NCI-H1694 (cell line): ENCODE data around the gene WDR59.
"Not testable (repeated sequence)": the region's sequence is repeated elsewhere in the genome, so short reads cannot be mapped to it uniquely, and the experiment has no call there.

Experiments used
- DNase-seq: peaks from one replicate; lab custom pipeline; 2025; lab: John Stamatoyannopoulos, UW

The WDR59 gene

DNA sequence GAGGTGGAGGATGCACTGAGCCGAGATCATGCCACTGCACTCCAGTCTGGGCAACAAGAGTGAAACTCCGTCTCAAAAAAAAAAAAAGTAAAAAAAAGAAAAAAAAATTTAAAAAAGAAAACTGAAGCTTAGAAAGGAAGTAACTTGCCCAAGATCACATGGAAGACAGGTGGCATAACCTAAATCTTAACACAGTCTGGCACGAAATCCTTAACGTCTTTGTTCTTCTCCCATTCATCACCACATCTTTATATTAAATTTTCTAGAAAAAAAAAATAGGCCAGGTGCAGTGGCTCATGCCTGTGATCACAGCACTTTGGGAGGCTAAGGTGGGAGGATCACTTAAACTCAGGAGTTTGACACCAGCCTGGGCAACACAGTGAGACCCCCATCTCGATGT is 9.3 kb downstream of the WDR59 start:
- no peak for DNase-seq

DNA sequence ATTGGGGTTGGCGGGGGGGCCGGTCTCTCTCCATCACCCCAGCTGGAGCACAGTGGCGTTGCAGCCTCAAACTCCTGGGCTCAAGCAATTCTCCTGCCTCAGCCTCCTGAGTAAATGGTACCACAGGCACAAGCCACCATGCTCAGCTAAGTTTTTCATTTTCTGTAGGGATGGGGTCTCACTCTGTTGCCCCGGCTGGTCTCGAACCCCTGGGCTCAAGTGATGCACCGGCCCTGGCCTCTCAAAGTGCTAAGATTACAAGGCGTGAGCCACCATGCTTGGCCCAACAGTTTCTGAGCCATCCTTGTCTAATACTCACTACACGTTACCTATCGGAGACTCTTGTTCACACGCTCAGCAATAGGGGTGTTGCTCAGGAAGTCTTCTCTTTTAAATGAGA is 11.6 kb downstream of the WDR59 start:
- DNase-seq, result no peak

DNA sequence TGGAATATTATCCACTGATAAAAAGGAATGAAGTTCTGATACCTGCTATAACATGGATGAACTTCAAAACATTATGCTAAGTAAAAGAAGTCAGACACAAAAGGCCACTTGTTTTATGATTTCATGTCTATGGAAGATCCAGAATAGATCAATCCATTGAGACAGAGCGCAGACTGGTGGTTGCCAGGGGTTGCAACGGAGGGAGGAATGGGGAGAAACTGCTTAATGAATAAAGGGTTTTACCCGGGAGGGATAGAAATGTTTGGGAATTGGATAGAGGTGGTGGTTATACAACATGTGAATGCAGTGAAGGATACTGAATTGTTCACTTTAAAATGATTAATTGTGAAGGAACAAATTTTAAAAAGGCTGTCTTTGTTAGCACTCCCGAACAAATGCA is 30.2 kb downstream of the WDR59 start:
- no peak for DNase-seq

DNA sequence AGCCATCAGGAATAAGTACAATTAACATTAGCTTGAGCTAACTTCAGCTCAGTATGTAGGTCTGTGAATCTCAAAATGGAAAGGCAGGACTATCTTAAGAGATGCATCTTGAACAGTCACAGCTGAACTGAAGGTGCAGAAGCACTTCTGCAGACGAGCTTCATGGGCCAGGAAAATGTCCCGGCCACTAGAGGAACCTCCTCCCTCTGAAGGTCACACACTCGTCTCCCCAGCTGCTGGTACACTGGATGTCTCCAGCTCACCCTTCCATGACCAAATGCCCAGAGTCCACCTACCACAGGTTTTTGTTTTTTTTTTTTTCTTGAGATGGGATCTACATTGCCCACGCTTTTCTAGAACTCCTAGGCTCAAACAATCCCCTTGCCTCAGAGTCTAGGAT is 33.2 kb downstream of the WDR59 start:
- no peak for DNase-seq

GRCh38 chr16:74951206-74951605 is 33.7 kb downstream of the WDR59 start:
- no peak for DNase-seq

GRCh38 chr16:74950511-74950910 is 34.4 kb downstream of the WDR59 start:
- DNase-seq, result no peak

GRCh38 chr16:74949309-74949708 is 35.6 kb downstream of the WDR59 start:
- DNase-seq, result no peak

GRCh38 chr16:74944466-74944865 is 40.5 kb downstream of the WDR59 start:
- DNase-seq, result no peak

DNA sequence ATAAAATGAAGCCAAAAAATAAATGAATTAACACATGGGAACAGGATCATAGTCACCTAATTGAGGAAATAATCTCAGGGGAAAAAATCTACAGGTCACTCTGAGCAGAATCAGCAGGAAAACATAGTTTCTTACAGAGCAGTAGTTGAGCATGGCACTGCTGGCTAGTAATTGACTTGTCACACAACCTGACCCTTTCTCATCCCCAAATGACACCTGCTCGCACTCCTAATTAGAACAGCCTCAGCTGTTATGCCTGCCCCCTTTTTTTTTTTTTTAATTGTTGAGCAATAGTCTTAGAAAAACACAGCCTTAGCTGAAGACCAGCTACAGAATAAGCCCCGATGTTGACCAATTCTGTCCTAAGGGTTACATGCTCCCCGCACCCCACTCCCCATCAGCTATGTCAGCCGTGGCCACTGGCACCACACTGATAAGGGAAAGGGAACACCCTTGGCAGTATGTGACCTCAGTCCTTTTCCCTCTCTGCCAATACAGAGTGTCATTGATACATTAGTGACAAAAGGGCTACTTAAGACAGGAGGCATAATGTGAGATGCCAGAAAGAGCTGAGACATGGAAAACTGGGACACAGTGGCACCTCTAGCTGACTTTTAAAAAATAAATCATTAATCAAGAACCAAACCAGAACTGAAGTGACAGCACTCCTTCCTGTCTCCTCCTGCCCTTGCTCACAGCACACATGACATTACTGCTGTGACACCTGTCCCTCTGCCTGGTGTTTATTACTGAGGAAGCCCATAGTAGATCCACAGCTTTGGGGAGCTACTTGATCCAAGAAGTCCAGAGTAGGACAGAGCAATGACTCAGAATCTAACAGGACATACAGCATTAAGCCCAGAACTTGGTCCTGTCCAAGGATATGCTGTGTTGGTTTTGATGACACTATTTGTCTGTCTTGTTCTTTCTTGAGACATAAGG is 41.7 kb downstream of the WDR59 start:
- DNase-seq, result no peak

DNA sequence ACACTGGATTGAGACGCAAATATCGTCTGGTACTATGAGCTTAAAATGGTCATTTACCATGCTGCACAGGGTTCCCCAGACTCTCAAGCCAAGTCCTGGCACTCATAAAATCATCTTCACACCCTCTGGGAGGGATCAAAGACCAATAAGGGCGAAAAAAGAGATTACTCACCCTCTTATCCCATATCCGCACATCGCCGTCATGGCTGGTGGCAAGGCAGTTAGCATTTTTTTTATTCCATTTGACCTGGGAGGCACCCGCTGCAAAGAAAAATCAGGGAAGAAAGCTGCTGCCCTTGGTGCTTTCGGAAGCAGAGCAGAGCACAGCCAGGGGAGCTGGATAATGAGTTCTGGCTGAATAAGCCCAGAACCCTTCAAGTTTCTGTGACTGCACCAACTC is 42.4 kb downstream of the WDR59 start:
- no peak for DNase-seq

- DNase-seq, result no peak
Observed at GRCh38 chr16:74939688-74940087, 45.2 kb downstream of the WDR59 start.

- no peak for DNase-seq
Observed at GRCh38 chr16:74936902-74937560, 47.9 kb downstream of the WDR59 start.

GRCh38 chr16:74931445-74931844 is 53.5 kb downstream of the WDR59 start:
- no peak for DNase-seq

GRCh38 chr16:74929636-74930035 is 55.3 kb downstream of the WDR59 start:
- no peak for DNase-seq

GRCh38 chr16:74926805-74927204 is 58.1 kb downstream of the WDR59 start:
- DNase-seq, result no peak

DNA sequence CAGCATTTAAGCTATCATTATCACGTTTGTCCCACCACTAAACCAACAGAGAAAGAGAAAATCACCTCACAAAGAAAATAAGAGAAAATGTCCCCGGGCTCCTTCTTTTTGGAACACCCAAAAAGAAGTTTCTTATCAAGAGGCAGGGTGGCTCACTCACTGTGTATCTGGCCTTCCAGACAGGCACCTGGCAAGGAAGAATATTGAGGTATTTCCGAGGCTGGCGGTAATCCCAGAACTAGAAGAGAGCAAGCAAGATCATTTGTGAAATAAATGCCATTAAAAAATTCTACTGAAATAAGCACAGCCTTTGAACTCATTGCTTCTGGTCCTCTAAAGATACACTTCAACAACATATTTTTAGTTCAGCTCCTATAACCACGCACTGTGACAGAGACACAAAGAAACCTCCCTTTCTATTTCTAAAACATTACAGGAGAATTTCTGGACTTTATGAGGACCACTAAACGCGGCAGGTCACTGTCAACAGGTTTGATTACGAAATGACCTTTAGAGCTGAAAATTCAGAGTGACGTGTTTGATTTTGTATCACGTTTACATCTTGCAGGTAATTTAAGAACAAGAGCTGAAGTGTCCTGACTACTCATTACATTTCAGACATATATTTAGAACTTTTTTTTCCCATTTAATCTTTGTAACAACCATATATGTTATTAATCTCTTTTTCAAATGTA is 61.0 kb downstream of the WDR59 start:
- no peak for DNase-seq

DNA sequence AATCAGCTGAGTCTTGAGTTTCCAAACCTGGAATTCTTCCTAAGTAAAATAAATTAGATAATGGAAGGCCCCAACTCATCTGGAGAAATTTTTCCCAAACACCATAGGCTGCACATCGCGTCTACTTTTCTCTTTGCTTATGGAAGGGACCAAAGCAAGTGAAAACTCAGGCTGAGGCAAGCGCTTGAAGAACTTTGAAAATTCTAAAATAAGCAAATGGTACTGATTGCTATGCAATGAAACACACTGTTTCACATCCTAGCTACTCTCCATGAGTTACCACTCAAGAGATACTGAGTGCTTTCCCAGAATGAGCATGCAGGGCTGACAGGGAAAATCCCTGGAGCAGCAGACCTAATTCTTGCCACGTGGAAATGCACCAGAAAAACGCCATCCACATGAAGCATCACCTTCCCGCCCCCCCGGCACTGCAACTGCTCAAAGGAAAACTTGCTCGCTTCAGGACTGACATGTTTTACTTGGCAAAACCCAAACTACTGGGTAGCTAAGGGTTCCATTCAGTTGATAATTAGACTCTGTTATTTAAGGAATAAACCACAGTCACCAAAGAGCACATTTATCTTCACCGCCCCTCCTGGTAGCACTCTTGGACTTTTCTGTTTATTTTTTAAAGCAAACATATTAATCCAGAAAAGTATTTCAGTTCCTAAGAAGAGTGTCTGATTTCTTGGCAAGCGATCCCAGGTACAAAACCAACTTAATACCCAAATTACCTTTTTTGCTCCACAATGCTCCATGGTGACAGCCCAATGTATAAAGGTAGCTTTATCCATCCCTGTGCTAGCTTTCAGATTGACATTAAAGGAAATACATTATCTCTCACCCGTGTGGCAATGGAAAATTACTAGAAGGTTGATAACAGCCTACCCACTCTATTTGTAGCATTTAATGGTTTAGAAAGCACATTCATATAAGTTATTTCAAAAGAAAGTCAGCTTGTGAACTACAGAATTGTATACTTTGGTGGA is 62.5 kb downstream of the WDR59 start:
- DNase-seq, result no peak

DNA sequence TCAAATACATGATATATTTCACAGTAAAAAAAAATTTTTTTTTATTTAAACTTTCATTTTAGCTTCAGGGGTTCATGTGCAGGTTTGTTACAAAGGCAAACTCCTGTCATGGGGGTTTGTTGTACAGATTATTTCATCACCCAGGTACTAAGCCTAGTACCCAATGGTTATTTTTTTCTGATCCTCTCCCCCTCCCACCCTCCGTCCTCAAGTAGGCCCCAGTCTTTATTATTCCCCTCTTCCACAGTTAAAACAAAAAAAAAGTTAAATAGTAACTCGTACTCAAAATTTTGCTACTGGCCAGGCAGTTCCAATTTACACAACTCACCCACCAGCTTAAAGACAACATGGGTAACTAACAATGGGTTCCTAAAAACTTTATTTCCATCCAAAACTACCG is 63.9 kb downstream of the WDR59 start:
- DNase-seq, result no peak

DNA sequence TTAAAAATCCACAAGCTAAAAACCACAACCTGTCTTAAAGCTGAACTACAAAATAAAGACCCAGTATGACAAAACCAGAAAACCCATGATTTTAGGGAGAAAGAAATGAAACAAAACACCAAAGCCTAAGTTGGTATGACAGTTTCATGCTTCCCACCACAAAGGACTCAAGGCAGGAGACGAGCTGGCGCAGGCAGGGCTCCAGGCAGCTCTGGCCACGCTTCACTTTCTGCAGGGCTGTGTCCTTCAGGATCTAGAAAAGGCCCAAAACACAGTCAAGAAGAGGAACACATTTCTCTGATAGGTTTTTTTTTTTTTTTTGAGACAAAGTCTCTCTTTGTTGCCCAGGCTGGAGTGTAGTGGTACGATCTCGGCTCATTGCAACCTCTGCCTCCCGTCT is 75.3 kb downstream of the WDR59 start:
- DNase-seq, result no peak

- DNase-seq, result not testable (repeated sequence)
Observed at GRCh38 chr16:74908759-74909158, 76.2 kb downstream of the WDR59 start.

- DNase-seq, result no peak
Observed at GRCh38 chr16:74903901-74904678, 80.8 kb downstream of the WDR59 start.
